Colonic mucosa (tissue), 4 donors: Measurements from ENCODE around the gene LTBR. TPM values are rescaled to one million over a fixed set of nuclear protein-coding genes. Genes with fewer than 3 reads are reported as not detected.
A peak's percentile ranks its signal among the peaks of the same experiment; 100 is the strongest.

Experiments
- DNase-seq: peaks from one replicate; pipeline ENCODE4 v3.0.0-alpha.2; 2020
- H3K27ac ChIP-seq: fragments of 200-600 bp; one replicate; pipeline ENCODE4 v1.8.0; 2021
- H3K27me3 ChIP-seq: fragments of 200-600 bp; one replicate; pipeline ENCODE4 v1.8.0; 2021
- H3K36me3 ChIP-seq: fragments of 200-600 bp; one replicate; pipeline ENCODE4 v1.8.0; 2021
- H3K4me1 ChIP-seq: fragments of 200-600 bp; one replicate; pipeline ENCODE4 v1.8.0; 2021; ENCODE audit warnings: mild to moderate bottlenecking
- H3K4me3 ChIP-seq: fragments of 200-600 bp; one replicate; pipeline ENCODE4 v1.8.0; 2021
- H3K9ac ChIP-seq, 2 donors: one replicate each; pipeline ENCODE4 v1.7.0; 2013; ENCODE audit warnings: control low read depth in 2 of 2, low read depth in 2 of 2, low read length in 2 of 2
- H3K9me3 ChIP-seq: fragments of 200-600 bp; one replicate; pipeline ENCODE4 v1.8.0; 2021
- intact Hi-C: fragments of 100-400 bp; cut with DNase I; formaldehyde crosslinking; loops from one replicate; pipeline ENCODE4 v1.14.1; 2022
- total RNA-seq, 2 donors: library from RNA; stranded (reverse); fragmentation: NEBNext Ultra II Directional in 1 of 2; extraction: Animal tissue kit (Norgen Biotek cat#: 25700) in 1 of 2; gene quantifications; one replicate each; pipeline ENCODE4 v1.2.1, GENCODE V29; 2021
- TF ChIP-seq, protein P1 (sequence below): fragments of 200-600 bp; IDR thresholded peaks from one replicate; pipeline ENCODE4 v1.8.0; 2022; ENCODE audit warnings: antibody characterized with exemption, mild to moderate bottlenecking
- donor health status: healthy.
- donor health status: DM: no; HTN: no; CAD: no.
- donor health status: DM: no; HTN: no; CAD: no.

Gene LTBR
- total RNA-seq, 2 donors from 2014 or later, result 84.8 to 129 TPM

DNA sequence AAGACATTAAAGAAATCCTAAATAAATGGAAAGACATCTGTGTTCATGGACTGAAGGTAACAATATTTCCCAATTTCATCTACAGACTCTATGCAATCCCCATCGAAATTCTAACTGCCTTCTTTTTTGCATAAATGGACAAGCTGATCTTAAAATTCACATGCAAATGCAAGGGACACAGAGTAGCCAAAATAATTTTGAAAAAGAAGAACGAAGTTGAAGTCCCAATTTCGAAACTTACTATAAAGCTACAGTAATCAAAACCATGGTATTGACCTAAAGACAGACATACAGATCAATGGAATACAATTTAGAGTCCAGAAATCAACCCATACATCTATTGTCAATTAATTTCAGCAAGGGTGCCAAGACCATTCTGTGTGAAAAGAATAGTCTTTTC is 44.4 kb downstream of the LTBR start:
- Histone ChIP-seq H3K9me3 (no peaks in the 10 kb centered on the region), H3K27ac (no peak overlapping the region), H3K27me3 (no peaks in the 10 kb centered on the region), H3K4me1 (peaks cover 3% of the 10 kb centered on the region), H3K9ac (no peak overlapping the region), H3K36me3 (no peaks in the 10 kb centered on the region), H3K4me3 (no peak overlapping the region)
- no peak for DNase-seq
- TF ChIP-seq, protein P1, sequence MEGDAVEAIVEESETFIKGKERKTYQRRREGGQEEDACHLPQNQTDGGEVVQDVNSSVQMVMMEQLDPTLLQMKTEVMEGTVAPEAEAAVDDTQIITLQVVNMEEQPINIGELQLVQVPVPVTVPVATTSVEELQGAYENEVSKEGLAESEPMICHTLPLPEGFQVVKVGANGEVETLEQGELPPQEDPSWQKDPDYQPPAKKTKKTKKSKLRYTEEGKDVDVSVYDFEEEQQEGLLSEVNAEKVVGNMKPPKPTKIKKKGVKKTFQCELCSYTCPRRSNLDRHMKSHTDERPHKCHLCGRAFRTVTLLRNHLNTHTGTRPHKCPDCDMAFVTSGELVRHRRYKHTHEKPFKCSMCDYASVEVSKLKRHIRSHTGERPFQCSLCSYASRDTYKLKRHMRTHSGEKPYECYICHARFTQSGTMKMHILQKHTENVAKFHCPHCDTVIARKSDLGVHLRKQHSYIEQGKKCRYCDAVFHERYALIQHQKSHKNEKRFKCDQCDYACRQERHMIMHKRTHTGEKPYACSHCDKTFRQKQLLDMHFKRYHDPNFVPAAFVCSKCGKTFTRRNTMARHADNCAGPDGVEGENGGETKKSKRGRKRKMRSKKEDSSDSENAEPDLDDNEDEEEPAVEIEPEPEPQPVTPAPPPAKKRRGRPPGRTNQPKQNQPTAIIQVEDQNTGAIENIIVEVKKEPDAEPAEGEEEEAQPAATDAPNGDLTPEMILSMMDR, result no peak
- intact Hi-C loops, result no loop called here

DNA sequence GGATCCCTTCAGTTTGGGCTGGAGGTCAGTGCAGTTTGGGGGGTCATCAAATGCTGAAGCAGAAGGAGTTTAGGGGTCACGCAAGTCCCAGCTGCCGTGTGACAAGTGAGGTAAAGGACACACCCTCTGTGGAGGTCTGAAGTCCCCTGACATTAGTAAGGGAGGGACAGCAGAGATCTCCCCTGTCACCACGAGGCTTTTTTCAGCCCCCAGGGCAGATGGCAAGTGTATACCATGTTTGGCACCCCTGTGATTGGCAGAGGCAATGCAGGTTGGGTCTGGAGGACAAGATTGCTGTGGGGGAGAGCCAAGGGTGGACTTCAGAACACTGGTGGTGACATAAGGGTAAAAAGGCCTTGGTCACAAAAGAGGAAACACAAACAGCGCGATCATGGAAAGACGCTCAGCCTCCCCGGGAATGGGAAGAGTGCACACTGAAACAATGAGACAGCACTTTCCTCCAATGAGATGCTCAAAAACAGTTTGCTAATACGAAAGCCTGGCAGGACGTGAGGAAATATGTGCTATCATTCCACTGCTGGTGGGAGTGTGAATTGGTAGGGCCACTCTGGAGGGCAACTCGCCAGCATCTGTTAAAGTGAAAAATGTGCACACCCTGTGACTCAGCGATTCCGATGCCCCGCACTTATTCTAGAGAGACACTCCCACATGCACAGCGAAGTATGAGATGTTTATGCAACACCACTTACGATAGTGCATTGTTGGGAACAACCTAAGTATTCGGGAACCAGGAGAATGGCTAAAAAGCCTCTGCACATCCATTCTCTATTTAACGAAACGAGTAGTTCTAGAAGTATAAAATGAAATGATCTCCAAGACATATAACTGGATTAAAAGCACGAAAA is 46.4 kb downstream of the LTBR start:
- Histone ChIP-seq H3K27ac (peak overlapping the region; percentile 46), H3K9ac (peak overlapping the region; percentile 51 to 55), H3K27me3 (no peaks in the 10 kb centered on the region), H3K9me3 (no peaks in the 10 kb centered on the region), H3K4me3 (no peak overlapping the region), H3K4me1 (no peaks in the 10 kb centered on the region), H3K36me3 (no peaks in the 10 kb centered on the region)
- DNase-seq, result peak; percentile 90
- intact Hi-C loops, result no loop called here
- TF ChIP-seq, protein P1, result no peak

DNA sequence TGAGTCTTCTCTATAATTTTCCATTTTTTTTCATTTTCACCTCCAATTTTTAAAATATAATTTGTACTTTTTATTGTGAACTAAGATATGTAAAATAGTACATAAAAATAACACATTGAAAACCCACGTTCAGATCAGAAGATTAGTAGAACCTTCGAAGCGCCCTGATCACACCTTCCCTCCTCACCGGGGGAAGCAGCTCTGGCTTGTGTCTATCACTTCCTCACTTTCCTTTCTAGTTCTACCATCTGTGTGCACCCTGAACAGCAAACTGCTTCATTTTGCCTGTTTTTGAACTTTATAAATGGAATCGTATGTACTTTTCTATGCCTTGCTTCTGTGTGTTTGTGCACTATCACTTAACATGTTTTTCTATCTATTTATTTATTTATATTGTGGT is 49.0 kb downstream of the LTBR start:
- Histone ChIP-seq H3K4me3 (no peak overlapping the region), H3K4me1 (no peaks in the 10 kb centered on the region), H3K9me3 (no peaks in the 10 kb centered on the region), H3K36me3 (no peaks in the 10 kb centered on the region), H3K27ac (no peak overlapping the region), H3K27me3 (no peaks in the 10 kb centered on the region), H3K9ac (no peak overlapping the region)
- intact Hi-C loops, result no loop called here
- DNase-seq, result no peak
- TF ChIP-seq, protein P1, result no peak

- DNase-seq, result no peak
- intact Hi-C loops, result no loop called here
- TF ChIP-seq, protein P1, result no peak
- Histone ChIP-seq H3K9ac (no peak overlapping the region), H3K4me3 (no peak overlapping the region), H3K27ac (no peak overlapping the region), H3K36me3 (no peaks in the 10 kb centered on the region), H3K4me1 (no peaks in the 10 kb centered on the region), H3K9me3 (no peaks in the 10 kb centered on the region), H3K27me3 (no peaks in the 10 kb centered on the region)
These were observed 50.5 kb downstream of the LTBR start for GRCh38 chr12:6434205-6435140.

GRCh38 chr12:6435961-6436715 is 52.2 kb downstream of the LTBR start:
- DNase-seq, result no peak
- no peak overlapping the region for H3K9ac ChIP-seq
- H3K9me3 ChIP-seq, result no peaks in the 10 kb centered on the region
- H3K4me3 ChIP-seq, result no peak overlapping the region
- no peaks in the 10 kb centered on the region for H3K36me3 ChIP-seq
- TF ChIP-seq, protein P1, result no peak
- H3K4me1 ChIP-seq, result no peaks in the 10 kb centered on the region
- no peak overlapping the region for H3K27ac ChIP-seq
- no peaks in the 10 kb centered on the region for H3K27me3 ChIP-seq
- intact Hi-C loops, result no loop called here
